ENCODE results near the gene OTULIN.

Gene OTULIN

GRCh38 chr5:14696851-14697250, 32.3 kb downstream of the OTULIN start:
- H3K9ac ChIP-seq (ENCODE audit: low read length) = no peak overlapping the region
- H3K4me1 ChIP-seq (ENCODE audit: control insufficient read depth, insufficient read depth, low read length) = peaks cover 15% of the 10 kb centered on the region
- H3K9me3 ChIP-seq (ENCODE audit: control insufficient read depth, insufficient read depth, low read depth, low read length) = no peaks in the 10 kb centered on the region
- peaks cover 49% of the 10 kb centered on the region for H3K36me3 ChIP-seq (ENCODE audit: control insufficient read depth, insufficient read depth, low read length)
- no peak overlapping the region for H3K4me3 ChIP-seq (ENCODE audit: low read depth, low read length)
- H3K27me3 ChIP-seq (ENCODE audit: control insufficient read depth, insufficient read depth, low read length) = no peaks in the 10 kb centered on the region
- peak overlapping the region; percentile 43; the same call in 1 of the 2 replicates for H3K27ac ChIP-seq (ENCODE audit: low read depth, low read length)

GRCh38 chr5:14698495-14698894, 34.0 kb downstream of the OTULIN start:
- H3K9ac ChIP-seq (ENCODE audit: low read length) = no peak overlapping the region
- peaks cover 34% of the 10 kb centered on the region for H3K36me3 ChIP-seq (ENCODE audit: control insufficient read depth, insufficient read depth, low read length)
- H3K27ac ChIP-seq (ENCODE audit: low read depth, low read length) = no peak overlapping the region
- peaks cover 15% of the 10 kb centered on the region for H3K4me1 ChIP-seq (ENCODE audit: control insufficient read depth, insufficient read depth, low read length)
- H3K9me3 ChIP-seq (ENCODE audit: control insufficient read depth, insufficient read depth, low read depth, low read length) = no peaks in the 10 kb centered on the region
- H3K27me3 ChIP-seq (ENCODE audit: control insufficient read depth, insufficient read depth, low read length) = no peaks in the 10 kb centered on the region
- H3K4me3 ChIP-seq (ENCODE audit: low read depth, low read length) = no peak overlapping the region

GRCh38 chr5:14699159-14699558, 34.6 kb downstream of the OTULIN start:
- H3K9me3 ChIP-seq (ENCODE audit: control insufficient read depth, insufficient read depth, low read depth, low read length) = no peaks in the 10 kb centered on the region
- H3K9ac ChIP-seq (ENCODE audit: low read length) = no peak overlapping the region
- peaks cover 27% of the 10 kb centered on the region for H3K36me3 ChIP-seq (ENCODE audit: control insufficient read depth, insufficient read depth, low read length)

GRCh38 chr5:14699807-14700400, 35.4 kb downstream of the OTULIN start:
- peaks cover 26% of the 10 kb centered on the region for H3K36me3 ChIP-seq (ENCODE audit: control insufficient read depth, insufficient read depth, low read length)
- no peak overlapping the region for H3K4me3 ChIP-seq (ENCODE audit: low read depth, low read length)
- H3K27me3 ChIP-seq (ENCODE audit: control insufficient read depth, insufficient read depth, low read length) = no peaks in the 10 kb centered on the region
- H3K27ac ChIP-seq (ENCODE audit: low read depth, low read length) = no peak overlapping the region
- H3K9ac ChIP-seq (ENCODE audit: low read length) = no peak overlapping the region
- no peaks in the 10 kb centered on the region for H3K9me3 ChIP-seq (ENCODE audit: control insufficient read depth, insufficient read depth, low read depth, low read length)
- peaks cover 15% of the 10 kb centered on the region for H3K4me1 ChIP-seq (ENCODE audit: control insufficient read depth, insufficient read depth, low read length)

More at GRCh38 chr5:14699159-14699558, 34.6 kb downstream of the OTULIN start:
- Histone ChIP-seq H3K4me3 (ENCODE audit: low read depth, low read length) (no peak overlapping the region), H3K27ac (ENCODE audit: low read depth, low read length) (no peak overlapping the region), H3K27me3 (ENCODE audit: control insufficient read depth, insufficient read depth, low read length) (no peaks in the 10 kb centered on the region), H3K4me1 (ENCODE audit: control insufficient read depth, insufficient read depth, low read length) (peaks cover 15% of the 10 kb centered on the region)

- Histone ChIP-seq H3K27ac (ENCODE audit: low read depth, low read length) (no peak overlapping the region), H3K4me1 (ENCODE audit: control insufficient read depth, insufficient read depth, low read length) (peaks cover 7% of the 10 kb centered on the region)
Measured at GRCh38 chr5:14700478-14701436, 36.2 kb downstream of the OTULIN start.

GRCh38 chr5:14701556-14701955, 37.0 kb downstream of the OTULIN start:
- peaks cover 32% of the 10 kb centered on the region for H3K36me3 ChIP-seq (ENCODE audit: control insufficient read depth, insufficient read depth, low read length)
- no peak overlapping the region for H3K4me3 ChIP-seq (ENCODE audit: low read depth, low read length)
- H3K9ac ChIP-seq (ENCODE audit: low read length) = no peak overlapping the region
- no peak overlapping the region for H3K27ac ChIP-seq (ENCODE audit: low read depth, low read length)
- H3K4me1 ChIP-seq (ENCODE audit: control insufficient read depth, insufficient read depth, low read length) = 0 out of 2 replicates have a peak, but pooled peaks cover under 1% of the 10 kb centered on the region
- H3K27me3 ChIP-seq (ENCODE audit: control insufficient read depth, insufficient read depth, low read length) = no peaks in the 10 kb centered on the region
- H3K9me3 ChIP-seq (ENCODE audit: control insufficient read depth, insufficient read depth, low read depth, low read length) = no peaks in the 10 kb centered on the region

More at GRCh38 chr5:14700478-14701436, 36.2 kb downstream of the OTULIN start:
- H3K4me3 ChIP-seq (ENCODE audit: low read depth, low read length) = no peak overlapping the region
- no peaks in the 10 kb centered on the region for H3K9me3 ChIP-seq (ENCODE audit: control insufficient read depth, insufficient read depth, low read depth, low read length)
- H3K9ac ChIP-seq (ENCODE audit: low read length) = no peak overlapping the region
- H3K36me3 ChIP-seq (ENCODE audit: control insufficient read depth, insufficient read depth, low read length) = peaks cover 29% of the 10 kb centered on the region
- no peaks in the 10 kb centered on the region for H3K27me3 ChIP-seq (ENCODE audit: control insufficient read depth, insufficient read depth, low read length)

GRCh38 chr5:14702238-14702839, 37.8 kb downstream of the OTULIN start:
- no peaks in the 10 kb centered on the region for H3K4me1 ChIP-seq (ENCODE audit: control insufficient read depth, insufficient read depth, low read length)
- H3K4me3 ChIP-seq (ENCODE audit: low read depth, low read length) = no peak overlapping the region
- peaks cover 38% of the 10 kb centered on the region for H3K36me3 ChIP-seq (ENCODE audit: control insufficient read depth, insufficient read depth, low read length)
- no peak overlapping the region for H3K9ac ChIP-seq (ENCODE audit: low read length)
- H3K27ac ChIP-seq (ENCODE audit: low read depth, low read length) = no peak overlapping the region
- no peaks in the 10 kb centered on the region for H3K9me3 ChIP-seq (ENCODE audit: control insufficient read depth, insufficient read depth, low read depth, low read length)
- H3K27me3 ChIP-seq (ENCODE audit: control insufficient read depth, insufficient read depth, low read length) = no peaks in the 10 kb centered on the region

GRCh38 chr5:14705556-14705955, 41.0 kb downstream of the OTULIN start:
- Histone ChIP-seq H3K9ac (ENCODE audit: low read length) (no peak overlapping the region), H3K27me3 (ENCODE audit: control insufficient read depth, insufficient read depth, low read length) (no peaks in the 10 kb centered on the region), H3K36me3 (ENCODE audit: control insufficient read depth, insufficient read depth, low read length) (peaks cover 32% of the 10 kb centered on the region), H3K4me1 (ENCODE audit: control insufficient read depth, insufficient read depth, low read length) (no peaks in the 10 kb centered on the region), H3K4me3 (ENCODE audit: low read depth, low read length) (no peak overlapping the region), H3K27ac (ENCODE audit: low read depth, low read length) (no peak overlapping the region), H3K9me3 (ENCODE audit: control insufficient read depth, insufficient read depth, low read depth, low read length) (no peaks in the 10 kb centered on the region)

- Histone ChIP-seq H3K27me3 (ENCODE audit: control insufficient read depth, insufficient read depth, low read length) (no peaks in the 10 kb centered on the region), H3K9ac (ENCODE audit: low read length) (no peak overlapping the region), H3K27ac (ENCODE audit: low read depth, low read length) (no peak overlapping the region), H3K4me1 (ENCODE audit: control insufficient read depth, insufficient read depth, low read length) (no peaks in the 10 kb centered on the region), H3K36me3 (ENCODE audit: control insufficient read depth, insufficient read depth, low read length) (peaks cover 43% of the 10 kb centered on the region), H3K4me3 (ENCODE audit: low read depth, low read length) (no peak overlapping the region), H3K9me3 (ENCODE audit: control insufficient read depth, insufficient read depth, low read depth, low read length) (no peaks in the 10 kb centered on the region)
Measured at GRCh38 chr5:14706615-14707021, 42.1 kb downstream of the OTULIN start.

- Histone ChIP-seq H3K4me1 (ENCODE audit: control insufficient read depth, insufficient read depth, low read length) (no peaks in the 10 kb centered on the region), H3K27ac (ENCODE audit: low read depth, low read length) (no peak overlapping the region), H3K9ac (ENCODE audit: low read length) (no peak overlapping the region), H3K27me3 (ENCODE audit: control insufficient read depth, insufficient read depth, low read length) (no peaks in the 10 kb centered on the region), H3K9me3 (ENCODE audit: control insufficient read depth, insufficient read depth, low read depth, low read length) (peaks cover 6% of the 10 kb centered on the region; the same call in 1 of the 2 replicates), H3K36me3 (ENCODE audit: control insufficient read depth, insufficient read depth, low read length) (peaks cover 56% of the 10 kb centered on the region), H3K4me3 (ENCODE audit: low read depth, low read length) (no peak overlapping the region)
Measured at GRCh38 chr5:14707811-14708390, 43.4 kb downstream of the OTULIN start.

All from HUES6 (cell line).